Measurements from ENCODE around the gene ADGRB3. TPM values are rescaled to one million over a fixed set of nuclear protein-coding genes. Genes with fewer than 3 reads are reported as not detected.

ADGRB3 gene
- total RNA-seq = under 0.01 and 0.15 TPM in 2 replicates

GRCh38 chr6:68634726-68635411 is at the start of gene ADGRB3:
Gene ADGRB3, plus strand, starts transcription at chr6:68635282. Its CDS starts 3,394 bp downstream, at chr6:68638676.

Data from smooth muscle cell of trachea (primary cell).